Neural progenitor cell (in vitro differentiated cells): ENCODE data around the gene CPNE8. TPM values are rescaled to one million over a fixed set of nuclear protein-coding genes. Genes with fewer than 3 reads are reported as not detected.
"Not testable (repeated sequence)": the region's sequence is repeated elsewhere in the genome, so short reads cannot be mapped to it uniquely, and the experiment has no call there.

ENCODE experiments used
- DNase-seq: peaks from one replicate; pipeline ENCODE4 v3.0.0-alpha.2; 2016; ENCODE audit warnings: low spot score
- H2AFZ ChIP-seq: fragments of 200-600 bp; sonication (generic); replicated peaks from 2 replicates; pipeline ENCODE4 v1.6.1; 2016; ENCODE audit warnings: antibody characterized with exemption
- H3F3A ChIP-seq: fragments of 200-600 bp; sonication (generic); 2 replicates; pipeline ENCODE4 v1.6.1; 2016; ENCODE audit warnings: antibody characterized with exemption, low read depth
- H3K27ac ChIP-seq: fragments of 200-600 bp; sonication (generic); 2 replicates; pipeline ENCODE4 v1.5.1; 2016; ENCODE audit warnings: mild to moderate bottlenecking
- H3K27me3 ChIP-seq: fragments of 200-600 bp; sonication (generic); 2 replicates; pipeline ENCODE4 v1.6.1; 2016; ENCODE audit warnings: mild to moderate bottlenecking, moderate library complexity
- H3K36me3 ChIP-seq: fragments of 200-600 bp; sonication (generic); 2 replicates; pipeline ENCODE4 v1.5.1; 2016
- H3K4me1 ChIP-seq: fragments of 200-600 bp; sonication (generic); 2 replicates; pipeline ENCODE4 v1.6.1; 2016; ENCODE audit warnings: mixed run types
- H3K4me2 ChIP-seq: fragments of 200-600 bp; sonication (generic); 2 replicates; pipeline ENCODE4 v1.6.1; 2016
- H3K4me3 ChIP-seq: fragments of 200-600 bp; sonication (generic); 2 replicates; pipeline ENCODE4 v1.5.1; 2016
- H3K79me2 ChIP-seq: fragments of 200-600 bp; sonication (generic); 2 replicates; pipeline ENCODE4 v1.6.1; 2016; ENCODE audit warnings: low read depth
- H3K9ac ChIP-seq: fragments of 200-600 bp; sonication (generic); 2 replicates; pipeline ENCODE4 v1.6.1; 2016
- H3K9me3 ChIP-seq: fragments of 200-600 bp; sonication (generic); 2 replicates; pipeline ENCODE4 v1.5.1; 2016; ENCODE audit warnings: low read depth
- H4K20me1 ChIP-seq: fragments of 200-600 bp; sonication (generic); 2 replicates; pipeline ENCODE4 v1.6.1; 2016; ENCODE audit warnings: low read depth
- H3K27ac Mint-ChIP-seq: 3 replicates; pipeline ENCODE4 v1.8.0; 2021; ENCODE audit warnings: mixed read lengths
- H3K27me3 Mint-ChIP-seq: 2 replicates; pipeline ENCODE4 v1.8.0; 2022; ENCODE audit warnings: low read depth, mild to moderate bottlenecking, inconsistent platforms, moderate library complexity, mixed read lengths; ENCODE audit not compliant: insufficient read depth
- H3K36me3 Mint-ChIP-seq: 3 replicates; pipeline ENCODE4 v1.8.0; 2021; ENCODE audit warnings: mixed read lengths
- H3K4me1 Mint-ChIP-seq: 3 replicates; pipeline ENCODE4 v1.8.0; 2021; ENCODE audit warnings: mixed read lengths
- H3K4me3 Mint-ChIP-seq: 3 replicates; pipeline ENCODE4 v1.8.0; 2021; ENCODE audit warnings: mild to moderate bottlenecking, moderate library complexity, mixed read lengths
- H3K9me3 Mint-ChIP-seq: 3 replicates; pipeline ENCODE4 v1.8.0; 2020; ENCODE audit warnings: mixed read lengths
- CTCF ChIP-seq: fragments of 200-600 bp; sonication (generic); IDR thresholded peaks from 2 replicates; pipeline ENCODE4 v1.5.1; 2017; ENCODE audit warnings: antibody characterized with exemption, mild to moderate bottlenecking
- EZH2 ChIP-seq: fragments of 200-600 bp; sonication (generic); IDR thresholded peaks from 2 replicates; pipeline ENCODE4 v1.6.1; 2017; ENCODE audit warnings: antibody characterized with exemption, mild to moderate bottlenecking, moderate library complexity
- EZH2phosphoT487 ChIP-seq: fragments of 200-600 bp; sonication (generic); IDR thresholded peaks from 2 replicates; pipeline ENCODE4 v1.6.1; 2017; ENCODE audit warnings: antibody characterized with exemption
- total RNA-seq: library from RNA; depleted of rRNA; stranded (reverse); fragments of >200 nt; gene quantifications from 2 replicates; pipeline ENCODE4 v1.2.3, GENCODE V29; 2015; ENCODE audit warnings: low replicate concordance

The CPNE8 gene
- total RNA-seq, 1 donor from 2014 or later: 19.5 TPM

GRCh38 chr12:38745601-38746000 lies 159.8 kb downstream of the CPNE8 start:
- H3K27me3 ChIP-seq: no peaks in the 10 kb centered on the region
- H3K9ac ChIP-seq: no peak overlapping the region
- TF ChIP-seq EZH2: no peak
- no peak for TF ChIP-seq EZH2phosphoT487
- TF ChIP-seq CTCF: no peak
- H3K4me3 ChIP-seq: no peak overlapping the region
- no peaks in the 10 kb centered on the region for H3K36me3 ChIP-seq
- H3K79me2 ChIP-seq: no peaks in the 10 kb centered on the region
- no peak overlapping the region for H3K27ac Mint-ChIP-seq
- no peaks in the 10 kb centered on the region for H4K20me1 ChIP-seq
- no peaks in the 10 kb centered on the region for H3K27me3 Mint-ChIP-seq
- H3K9me3 Mint-ChIP-seq: no peaks in the 10 kb centered on the region
- H3F3A ChIP-seq: peaks cover 10% of the 10 kb centered on the region
- no peaks in the 10 kb centered on the region for H3K4me1 Mint-ChIP-seq
- peak; percentile 10 for DNase-seq
- H3K27ac ChIP-seq: no peak overlapping the region
- peak overlapping the region; percentile 27 for H3K4me2 ChIP-seq
- H3K4me1 ChIP-seq: peaks cover 8% of the 10 kb centered on the region
- no peaks in the 10 kb centered on the region for H3K9me3 ChIP-seq
- peaks cover 7% of the 10 kb centered on the region for H3K36me3 Mint-ChIP-seq
- no peak overlapping the region for H3K4me3 Mint-ChIP-seq
- no peak overlapping the region for H2AFZ ChIP-seq

GRCh38 chr12:38744041-38744440 lies 161.3 kb downstream of the CPNE8 start:
- H3K36me3 ChIP-seq: no peaks in the 10 kb centered on the region
- TF ChIP-seq EZH2phosphoT487 (no peak), CTCF (no peak), EZH2 (no peak)
- no peak overlapping the region for H3K4me2 ChIP-seq
- Mint-ChIP-seq H3K27ac (no peak overlapping the region), H3K4me3 (no peak overlapping the region), H3K4me1 (no peaks in the 10 kb centered on the region), H3K27me3 (no peaks in the 10 kb centered on the region), H3K36me3 (peaks cover under 1% of the 10 kb centered on the region), H3K9me3 (no peaks in the 10 kb centered on the region)
- no peak for DNase-seq
- no peaks in the 10 kb centered on the region for H3K9me3 ChIP-seq
- no peaks in the 10 kb centered on the region for H4K20me1 ChIP-seq
- H3K27me3 ChIP-seq: no peaks in the 10 kb centered on the region
- H3F3A ChIP-seq: peaks cover 10% of the 10 kb centered on the region
- no peak overlapping the region for H3K27ac ChIP-seq
- no peaks in the 10 kb centered on the region for H3K79me2 ChIP-seq
- H2AFZ ChIP-seq: no peak overlapping the region
- H3K4me3 ChIP-seq: no peak overlapping the region
- H3K9ac ChIP-seq: no peak overlapping the region
- peaks cover 8% of the 10 kb centered on the region for H3K4me1 ChIP-seq

GRCh38 chr12:38742496-38742895 lies 162.9 kb downstream of the CPNE8 start:
- not testable (repeated sequence) for H3K27ac ChIP-seq, DNase-seq, H3K9me3 Mint-ChIP-seq, H3K36me3 ChIP-seq, H4K20me1 ChIP-seq, H3K4me2 ChIP-seq, H3K79me2 ChIP-seq, H3K4me3 ChIP-seq, H3K27ac Mint-ChIP-seq, H3K27me3 ChIP-seq, H3K27me3 Mint-ChIP-seq, H3K9ac ChIP-seq, H3K9me3 ChIP-seq, H3K4me1 ChIP-seq, H3K4me1 Mint-ChIP-seq, H3K36me3 Mint-ChIP-seq, H3K4me3 Mint-ChIP-seq, H2AFZ ChIP-seq
- peaks cover 10% of the 10 kb centered on the region for H3F3A ChIP-seq

- Histone ChIP-seq H3F3A (no peaks in the 10 kb centered on the region), H3K9ac (no peak overlapping the region), H3K4me3 (no peak overlapping the region), H3K27me3 (no peaks in the 10 kb centered on the region), H3K4me1 (no peaks in the 10 kb centered on the region), H3K79me2 (no peaks in the 10 kb centered on the region), H3K27ac (no peak overlapping the region), H3K9me3 (no peaks in the 10 kb centered on the region), H4K20me1 (no peaks in the 10 kb centered on the region), H3K4me2 (no peak overlapping the region), H3K36me3 (no peaks in the 10 kb centered on the region), H2AFZ (no peak overlapping the region)
- Mint-ChIP-seq H3K36me3 (no peaks in the 10 kb centered on the region), H3K4me1 (no peaks in the 10 kb centered on the region), H3K9me3 (no peaks in the 10 kb centered on the region), H3K27ac (no peak overlapping the region), H3K27me3 (no peaks in the 10 kb centered on the region), H3K4me3 (no peak overlapping the region)
- no peak for DNase-seq
- TF ChIP-seq CTCF (no peak), EZH2phosphoT487 (no peak), EZH2 (no peak)
These were observed 168.6 kb downstream of the CPNE8 start for GRCh38 chr12:38736821-38737220.
